Activated CD4-positive, alpha-beta T cell treated with anti-CD3 and anti-CD28 coated beads for 24 hours (primary cell): ENCODE results near the gene TTC23L.
A peak's percentile ranks its signal among the peaks of the same experiment; 100 is the strongest.
"Not testable (repeated sequence)": the region's sequence is repeated elsewhere in the genome, so short reads cannot be mapped to it uniquely, and the experiment has no call there.

Experiments used
- DNase-seq, 2 donors: peaks; one replicate each; pipeline ENCODE4 v3.0.0-alpha.2; 2020; ENCODE audit warnings: low read depth in 2 of 2

The TTC23L gene, protein sequence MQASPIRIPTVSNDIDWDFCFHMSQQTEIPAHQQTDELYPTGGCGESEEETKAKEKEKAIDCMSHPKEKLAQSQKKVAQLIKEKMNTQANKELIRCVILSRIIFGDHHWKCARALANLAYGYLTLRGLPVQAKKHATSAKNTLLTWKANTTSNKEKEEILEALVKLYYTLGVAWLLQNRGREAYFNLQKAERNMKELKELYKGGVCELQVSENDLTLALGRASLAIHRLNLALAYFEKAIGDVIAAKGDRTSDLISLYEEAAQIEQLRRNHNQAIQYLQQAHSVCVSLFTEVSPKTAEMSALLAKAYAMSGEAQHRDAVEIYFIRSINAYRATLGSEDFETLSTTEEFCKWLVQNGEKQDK

DNA sequence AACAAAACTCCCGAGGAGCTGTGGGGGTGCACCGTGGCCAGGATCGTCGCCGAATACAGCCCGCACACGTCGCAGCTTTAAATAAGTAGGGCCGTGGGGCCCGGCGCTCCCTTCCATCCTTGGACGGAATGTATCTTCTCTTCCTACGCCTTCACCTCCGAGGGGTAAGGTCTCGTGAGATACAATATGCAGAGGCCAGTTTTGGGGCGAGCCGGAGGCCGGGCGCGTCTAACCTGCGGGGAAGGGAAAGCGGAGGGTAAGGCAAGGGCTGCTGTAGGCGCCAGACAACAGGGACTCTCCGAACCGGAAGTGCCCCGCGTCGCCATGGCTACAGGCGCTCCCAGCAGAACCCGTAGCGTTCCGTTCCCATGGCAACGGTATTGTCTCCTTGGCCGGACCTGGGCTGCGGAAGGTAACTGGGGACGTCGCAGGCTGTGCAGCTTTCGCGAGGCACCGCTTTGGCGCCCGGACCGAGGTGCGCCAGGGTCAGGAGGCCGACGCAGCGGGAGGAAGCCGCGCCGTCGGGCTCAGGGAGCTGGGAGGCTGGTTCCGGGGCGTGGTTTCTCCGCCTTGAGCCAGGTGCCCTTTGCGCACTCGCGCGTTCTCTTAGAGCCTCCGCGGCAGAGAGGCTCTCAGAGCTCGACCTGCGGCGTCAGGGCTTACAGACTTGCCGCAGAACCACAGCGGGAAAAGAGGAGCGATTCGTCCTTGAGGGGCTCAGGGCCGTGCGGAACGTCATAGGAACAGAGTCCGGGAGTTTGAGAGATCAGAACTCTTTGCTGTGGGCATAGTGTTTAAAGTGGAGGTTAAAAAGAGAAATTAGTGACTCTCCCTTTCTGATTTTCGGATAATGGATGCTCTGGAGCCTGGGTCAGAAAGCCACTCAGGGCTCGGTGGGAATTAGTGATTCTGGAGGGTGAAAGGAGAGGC, at the start of gene TTC23L:
TTC23L (plus strand) TSS at position 380 of the 930 bp plus-strand sequence. CDS start 1,508 bp downstream, outside the sequence.
- DNase-seq = peak; percentile 77 to 80

DNA sequence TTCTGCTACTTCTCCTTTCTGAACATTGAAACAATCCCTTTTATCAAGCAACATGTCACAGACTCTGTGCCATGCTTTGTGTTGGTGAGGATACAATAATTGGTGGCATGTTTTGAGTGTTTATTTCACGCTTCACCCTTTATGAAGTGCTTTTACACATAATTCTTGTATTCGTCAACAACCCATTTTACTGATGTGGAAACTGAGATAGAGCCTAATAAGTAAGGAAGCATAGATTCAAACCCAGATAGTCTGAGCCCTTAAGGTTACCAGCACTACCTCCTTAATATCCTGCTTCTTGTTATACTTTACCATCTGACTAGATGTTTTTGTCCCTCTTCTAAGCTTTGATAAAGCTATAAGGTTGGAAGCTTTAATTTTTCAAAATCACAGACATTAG, 49.3 kb upstream of the TTC23L start:
- no peak for DNase-seq

DNA sequence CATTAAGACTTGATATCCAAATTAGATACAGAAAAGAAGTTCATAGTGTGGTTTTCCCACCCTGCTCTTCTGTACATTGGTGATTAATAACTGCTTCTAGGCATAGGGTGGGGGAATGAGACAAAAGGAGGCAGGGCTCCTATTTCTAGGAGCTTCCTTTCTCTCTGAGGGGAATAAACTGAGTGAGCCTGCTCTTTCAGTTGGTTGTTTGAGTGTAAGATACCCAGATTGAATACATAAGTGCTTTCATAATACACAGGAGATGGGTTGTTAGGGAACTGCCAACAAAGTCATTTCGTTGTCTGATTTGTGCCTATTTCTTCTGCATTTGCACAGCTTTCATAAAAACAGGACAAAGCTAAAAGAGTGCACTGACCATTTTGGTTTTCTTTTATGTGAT, 48.9 kb upstream of the TTC23L start:
- DNase-seq = no peak

DNA sequence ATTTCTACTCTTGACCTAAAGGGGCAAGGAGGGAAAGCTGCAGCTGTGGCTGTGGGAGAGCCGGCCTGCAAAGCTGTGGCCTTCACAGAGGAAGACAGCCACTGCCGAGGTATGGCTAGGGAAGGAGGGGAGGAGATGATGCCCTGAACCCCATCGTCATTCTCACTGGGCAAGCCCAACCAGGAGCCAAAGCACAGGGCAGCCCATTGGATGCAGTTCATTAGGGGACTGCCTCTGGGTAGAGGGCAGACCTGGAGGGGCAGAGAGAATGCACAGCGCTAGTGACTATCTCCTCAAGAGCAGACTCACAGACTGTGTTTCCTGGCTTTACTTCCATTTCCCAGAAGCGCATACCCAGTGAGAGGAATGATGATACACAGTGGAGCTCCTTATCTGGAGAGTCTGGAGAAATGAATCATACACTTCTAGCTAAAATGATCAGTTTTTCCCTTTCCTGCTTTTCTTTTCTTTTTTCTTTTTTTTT, 47.2 kb upstream of the TTC23L start:
- no peak for DNase-seq

DNA sequence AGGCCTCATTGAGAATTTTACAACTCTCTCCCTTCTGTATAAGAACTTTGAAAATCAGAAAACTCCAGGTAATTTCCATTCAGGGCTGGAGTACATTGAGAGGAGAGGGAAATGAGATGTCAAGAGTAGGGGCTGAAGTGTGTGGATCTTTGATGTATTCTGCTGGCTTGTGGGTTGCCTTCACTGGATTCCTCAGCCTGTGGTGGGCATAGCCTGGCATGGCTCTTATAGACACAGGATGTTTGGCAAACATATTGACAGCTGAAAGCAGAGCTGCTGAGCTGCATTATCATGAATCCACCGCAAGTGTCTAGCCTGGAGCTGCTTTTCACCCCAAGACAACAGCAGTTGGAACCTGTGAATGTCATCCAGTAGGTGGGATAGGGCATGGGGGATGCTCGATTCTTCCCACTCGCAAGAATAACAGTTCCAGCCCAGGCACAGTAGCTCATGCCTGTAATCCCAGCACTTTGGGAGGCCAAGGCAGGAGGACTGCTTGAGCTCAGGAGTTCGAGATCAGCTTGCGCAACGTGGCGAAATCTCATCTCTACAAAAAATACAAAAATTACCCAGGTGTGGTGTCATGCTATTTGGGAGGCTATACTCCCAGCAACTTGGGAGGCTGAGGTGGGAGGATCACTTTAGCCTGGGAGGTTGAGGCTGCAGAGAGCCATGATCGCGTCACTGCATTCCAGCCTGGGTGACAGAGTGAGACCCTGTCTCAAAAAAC, 36.0 kb upstream of the TTC23L start:
- no peak for DNase-seq

DNA sequence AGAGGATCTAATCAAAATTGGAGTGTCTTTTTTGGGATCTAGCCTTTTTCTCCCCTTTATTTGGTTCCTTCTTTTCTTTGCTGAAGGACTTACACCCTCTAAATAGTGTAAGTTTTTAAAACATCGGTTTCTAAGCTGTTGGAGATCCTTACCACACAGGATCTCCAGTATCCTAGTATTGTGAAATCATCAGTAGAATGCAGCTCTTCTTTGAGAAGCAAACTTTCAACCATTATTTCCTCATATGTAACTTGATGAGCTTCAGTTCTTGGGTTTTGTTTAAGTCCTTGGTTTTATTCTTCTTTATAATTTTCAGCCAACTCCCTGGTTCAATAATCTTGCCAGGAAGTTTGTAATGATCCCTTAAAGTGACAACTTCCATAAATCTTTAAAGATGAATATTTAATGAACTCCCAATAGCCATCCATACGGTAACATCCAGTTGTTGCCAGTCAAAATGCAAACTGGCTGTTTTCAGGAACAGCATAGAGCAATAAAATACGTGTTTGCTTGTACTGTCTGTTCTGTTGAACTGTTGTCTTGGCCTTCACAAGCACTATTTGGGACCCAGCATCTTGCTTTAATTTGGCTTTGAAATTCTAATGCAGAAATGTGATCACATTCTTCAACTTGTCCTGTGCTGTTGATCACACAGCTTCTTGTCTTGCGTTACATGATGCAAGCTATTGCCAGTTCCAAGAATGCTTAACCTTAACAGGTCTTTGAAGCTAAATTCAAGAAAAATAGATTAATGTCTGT, 34.8 kb upstream of the TTC23L start:
- no peak for DNase-seq

DNA sequence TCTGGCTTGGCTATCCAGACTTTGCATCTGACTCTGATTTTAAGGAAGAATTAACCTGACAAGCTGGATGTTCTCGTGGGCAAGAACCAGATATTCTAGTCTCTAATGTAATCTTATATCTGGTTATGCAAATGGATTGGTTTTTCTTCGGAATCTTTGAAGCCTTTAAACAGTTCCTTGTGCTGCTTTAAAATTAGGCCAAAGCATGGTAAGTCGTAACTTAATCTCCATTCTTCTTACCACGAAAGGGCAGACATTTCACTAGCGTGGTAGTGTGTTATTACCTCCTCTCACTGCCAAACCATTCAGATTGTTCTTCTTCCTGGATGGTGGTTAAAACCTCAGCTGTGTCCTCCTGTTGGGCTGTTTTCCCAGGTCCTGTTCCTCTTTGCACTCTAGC, 34.1 kb upstream of the TTC23L start:
- no peak for DNase-seq

DNA sequence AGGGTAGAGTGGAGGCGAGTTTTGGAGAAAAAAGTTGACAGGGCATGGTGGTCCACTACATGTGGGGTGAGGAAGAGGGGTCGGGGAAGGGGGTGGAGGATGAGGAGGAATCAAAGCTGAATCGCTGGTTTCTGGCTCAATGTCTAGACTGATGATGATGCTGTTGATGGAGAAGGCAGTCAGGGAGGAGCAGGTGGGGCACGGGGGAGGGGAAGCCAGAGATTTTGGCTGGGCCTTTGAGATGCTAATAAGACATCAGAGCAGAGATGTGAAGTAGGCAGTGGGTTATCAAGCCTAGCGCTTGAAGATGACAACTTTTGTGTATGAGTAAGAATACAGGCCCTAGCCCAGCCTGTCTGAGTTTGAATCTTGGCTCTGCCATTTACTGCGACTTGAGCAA, 32.4 kb upstream of the TTC23L start:
- DNase-seq = no peak

DNA sequence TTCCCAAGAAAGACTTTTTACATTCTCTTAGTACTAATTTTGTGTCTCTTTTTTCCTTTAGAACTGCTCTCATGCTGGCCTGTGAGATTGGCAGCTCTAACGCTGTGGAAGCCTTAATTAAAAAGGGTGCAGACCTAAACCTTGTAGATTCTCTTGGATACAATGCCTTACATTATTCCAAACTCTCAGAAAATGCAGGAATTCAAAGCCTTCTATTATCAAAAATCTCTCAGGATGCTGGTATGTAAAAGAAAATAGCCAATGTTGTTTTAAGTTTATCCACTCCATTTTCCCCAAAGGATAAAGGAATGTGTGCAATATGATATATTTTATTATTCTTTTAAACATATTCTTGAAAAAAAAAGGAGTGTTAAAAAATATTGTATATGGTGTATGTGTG, 27.3 kb upstream of the TTC23L start:
- DNase-seq = no peak

DNA sequence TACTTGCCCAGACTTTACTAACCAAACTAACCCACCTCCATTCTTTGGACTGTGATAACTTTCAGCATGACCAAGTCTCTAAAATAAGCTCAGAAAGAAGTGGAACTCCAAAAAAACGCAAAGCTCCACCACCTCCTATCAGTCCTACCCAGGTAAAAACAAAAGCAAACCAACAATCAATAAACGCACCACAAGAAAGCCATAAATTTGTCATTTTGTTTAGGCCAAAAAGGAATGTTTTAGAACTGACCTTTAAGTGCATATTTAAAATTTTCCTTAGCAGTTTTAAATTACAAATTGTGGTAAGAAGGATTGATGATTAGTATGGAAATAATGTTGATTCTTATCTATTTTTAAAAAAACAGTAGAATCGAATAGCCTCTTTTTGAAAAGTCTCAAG, 25.5 kb upstream of the TTC23L start:
- DNase-seq = no peak

DNA sequence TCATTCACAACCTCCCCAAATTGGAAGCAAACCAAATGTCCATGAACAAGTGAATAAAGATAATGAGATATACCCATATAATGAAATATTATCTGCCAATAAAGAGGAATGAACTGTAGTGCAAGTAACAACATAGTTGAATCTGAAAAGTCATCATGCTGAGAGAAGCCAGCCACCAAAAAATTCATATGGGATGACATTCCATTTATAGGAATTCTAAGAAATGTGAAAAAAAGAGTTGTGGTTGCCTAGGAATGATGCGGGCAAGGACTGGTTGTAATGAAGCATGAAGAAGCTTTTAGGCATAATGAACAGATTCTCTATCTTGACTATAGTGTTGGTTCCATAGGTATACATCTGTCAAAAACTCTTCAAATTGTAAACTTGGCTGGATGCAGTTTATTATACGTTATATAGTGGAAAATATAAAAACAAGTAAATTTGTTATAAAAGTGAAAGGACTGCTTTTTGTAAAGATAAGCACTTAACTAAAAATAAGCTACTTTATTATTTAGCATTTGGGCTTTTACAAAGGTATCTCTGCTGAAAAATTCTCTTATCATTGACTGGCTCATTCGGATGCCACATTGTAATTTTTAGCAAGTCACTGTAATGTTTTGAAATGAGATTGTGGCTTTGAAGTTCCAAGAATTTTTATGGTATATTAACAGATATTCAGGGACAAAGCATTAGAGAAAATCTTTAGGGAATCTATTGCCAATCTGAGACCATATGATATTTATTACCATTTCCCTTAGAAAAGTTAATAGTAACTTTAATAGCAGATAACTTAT, 21.2 kb upstream of the TTC23L start:
- DNase-seq = no peak

DNA sequence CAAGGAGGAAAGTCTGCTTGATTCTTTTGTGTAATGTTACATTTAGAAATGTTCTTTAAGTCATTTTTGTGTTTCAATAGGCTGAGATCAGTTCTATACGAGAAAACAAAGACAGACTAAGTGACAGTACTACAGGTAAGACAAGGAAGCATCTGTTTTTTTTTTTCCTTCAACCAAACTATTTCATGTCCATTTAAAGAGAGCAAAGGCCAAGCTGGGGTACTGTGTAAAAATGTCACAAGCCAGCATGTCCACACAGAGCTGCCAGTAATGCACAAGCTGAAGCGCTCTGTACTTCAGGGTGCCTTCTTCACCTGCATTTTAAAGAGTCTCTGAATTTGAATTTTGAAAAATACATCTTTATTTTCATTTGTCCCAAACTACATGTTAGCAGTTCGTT, 20.2 kb upstream of the TTC23L start:
- DNase-seq = no peak

DNA sequence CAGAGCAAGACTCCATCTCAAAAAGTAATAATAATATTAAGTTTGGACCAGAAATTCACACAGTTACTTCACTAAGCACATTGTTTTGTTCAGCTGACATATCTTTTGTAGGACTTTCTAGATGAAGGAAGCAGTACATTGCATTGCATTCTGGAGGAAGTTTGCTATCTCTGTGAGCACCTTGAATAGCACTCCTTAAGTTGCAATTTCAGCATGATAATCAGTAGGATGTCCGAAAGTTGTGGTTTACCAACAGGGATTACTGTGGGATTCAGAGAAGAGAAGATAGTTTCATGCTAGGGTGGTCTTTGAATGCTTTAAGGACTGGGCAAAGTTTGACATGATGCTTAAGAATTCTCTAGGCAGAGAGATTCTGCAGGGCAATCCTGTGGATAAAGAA, 18.4 kb upstream of the TTC23L start:
- DNase-seq = no peak

DNA sequence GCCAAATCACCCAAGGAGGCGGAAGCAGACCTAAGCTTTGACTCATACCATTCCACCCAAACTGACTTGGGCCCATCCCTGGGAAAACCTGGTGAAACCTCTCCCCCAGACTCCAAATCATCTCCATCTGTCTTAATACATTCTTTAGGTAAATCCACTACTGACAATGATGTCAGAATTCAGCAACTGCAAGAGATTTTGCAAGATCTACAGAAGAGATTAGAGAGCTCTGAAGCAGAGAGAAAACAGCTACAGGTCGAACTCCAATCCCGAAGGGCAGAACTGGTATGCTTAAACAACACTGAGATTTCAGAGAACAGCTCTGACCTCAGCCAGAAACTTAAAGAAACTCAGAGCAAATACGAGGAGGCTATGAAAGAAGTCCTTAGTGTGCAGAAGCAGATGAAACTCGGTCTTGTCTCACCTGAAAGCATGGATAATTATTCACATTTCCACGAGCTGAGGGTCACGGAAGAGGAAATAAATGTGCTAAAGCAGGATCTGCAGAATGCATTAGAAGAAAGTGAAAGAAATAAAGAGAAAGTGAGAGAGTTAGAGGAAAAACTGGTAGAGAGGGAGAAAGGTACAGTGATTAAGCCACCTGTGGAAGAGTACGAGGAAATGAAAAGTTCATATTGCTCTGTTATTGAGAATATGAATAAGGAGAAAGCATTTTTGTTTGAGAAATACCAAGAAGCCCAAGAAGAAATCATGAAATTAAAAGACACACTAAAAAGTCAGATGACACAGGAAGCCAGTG, 15.8 kb upstream of the TTC23L start:
- DNase-seq = no peak

DNA sequence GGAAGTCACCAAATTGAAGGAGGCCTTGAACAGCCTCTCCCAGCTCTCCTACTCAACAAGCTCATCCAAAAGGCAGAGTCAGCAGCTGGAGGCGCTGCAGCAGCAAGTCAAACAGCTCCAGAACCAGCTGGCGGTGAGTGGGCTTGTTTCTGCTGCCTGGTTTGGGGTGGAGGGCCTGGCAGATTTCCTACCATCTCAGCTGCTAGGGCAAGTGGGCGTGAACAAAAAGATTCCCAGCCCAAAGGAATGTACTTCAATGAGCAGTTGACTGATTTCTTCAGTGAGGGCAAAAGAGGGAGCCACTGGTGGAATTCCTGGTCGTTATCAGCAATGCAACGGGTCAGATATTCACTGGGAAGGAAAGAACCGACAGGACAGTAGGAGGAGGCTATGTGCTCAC, 12.6 kb upstream of the TTC23L start:
- DNase-seq = no peak

DNA sequence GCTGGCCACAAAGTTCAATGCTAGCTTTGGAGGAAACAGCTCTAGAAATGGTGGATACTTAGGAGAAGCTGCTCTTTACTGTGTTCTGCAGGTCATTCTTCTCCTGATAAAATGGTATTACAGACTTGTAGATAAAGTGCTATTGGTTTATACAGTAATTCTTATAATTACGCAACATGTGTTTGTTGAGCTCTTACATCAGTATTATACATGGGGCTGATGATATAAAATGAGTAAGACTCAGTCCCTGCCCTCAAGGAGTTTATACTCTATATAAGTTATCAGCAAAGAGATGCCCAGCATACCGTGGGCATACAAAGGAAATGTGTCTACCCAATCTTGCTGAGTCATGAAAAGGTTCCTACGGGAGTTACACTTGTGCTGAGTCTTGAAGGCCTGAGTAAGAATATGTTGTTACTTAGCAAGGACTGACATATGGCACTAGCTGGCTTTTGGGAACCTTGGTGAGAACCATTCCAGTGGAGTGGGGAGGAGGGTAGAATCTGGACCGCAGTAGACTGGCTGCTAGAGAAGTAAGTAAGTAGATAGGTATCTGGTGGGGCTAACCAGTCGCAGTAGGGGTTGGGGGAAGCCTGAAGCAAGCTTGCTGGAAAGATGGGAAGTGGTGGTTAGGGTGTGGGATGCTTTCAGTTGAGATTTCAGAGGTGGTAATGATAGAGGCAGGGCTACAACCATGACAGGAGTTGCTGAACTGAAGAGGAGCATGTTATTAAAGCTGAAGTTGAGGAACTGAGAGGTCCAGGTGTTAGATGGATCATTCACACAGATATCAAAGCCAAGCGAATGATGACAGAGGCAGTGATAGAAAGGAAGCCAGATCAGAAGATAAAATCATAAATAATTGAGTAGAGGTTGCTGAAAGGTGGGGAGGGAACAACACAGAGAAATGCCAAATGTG, 11.1 kb upstream of the TTC23L start:
- no peak for DNase-seq

DNA sequence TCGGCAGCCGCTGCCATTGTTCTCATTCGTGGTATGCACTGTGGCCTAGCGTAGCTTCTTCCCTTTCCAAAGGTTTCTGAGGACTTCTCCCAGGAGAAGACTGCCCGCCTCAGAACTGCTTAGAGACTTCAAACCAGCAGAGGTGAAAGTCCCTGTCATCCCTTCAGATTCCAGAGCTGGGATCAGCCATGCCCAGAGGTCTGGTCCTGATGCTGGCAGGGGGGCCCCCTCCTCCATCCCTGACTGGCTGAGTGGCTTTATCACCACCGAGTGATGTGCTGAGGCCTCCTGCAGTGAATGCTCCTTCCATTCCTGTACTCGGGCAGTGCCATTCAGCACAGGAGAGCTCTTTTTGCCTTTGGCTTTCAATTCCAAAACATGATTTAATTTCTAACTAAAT, 8.1 kb upstream of the TTC23L start:
- DNase-seq = not testable (repeated sequence)

DNA sequence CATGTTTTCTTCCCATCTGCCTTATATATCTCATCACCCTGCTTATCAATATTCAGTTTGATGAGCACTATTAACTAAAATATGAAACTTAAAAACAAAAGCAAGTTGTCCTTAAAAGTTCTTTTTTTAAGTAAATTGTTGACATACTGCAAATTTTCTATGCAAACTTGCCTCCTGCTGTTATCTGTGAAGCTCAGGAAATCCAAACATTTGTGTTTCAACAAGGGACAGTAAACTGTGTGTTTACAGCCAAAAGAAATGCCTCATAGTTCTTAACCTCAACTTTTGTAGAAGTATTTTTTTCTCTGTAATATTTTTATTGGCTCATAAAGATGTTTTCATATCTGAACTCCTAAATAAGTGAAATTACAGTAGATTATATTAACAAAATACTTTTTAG, 7.7 kb upstream of the TTC23L start:
- DNase-seq = no peak

DNA sequence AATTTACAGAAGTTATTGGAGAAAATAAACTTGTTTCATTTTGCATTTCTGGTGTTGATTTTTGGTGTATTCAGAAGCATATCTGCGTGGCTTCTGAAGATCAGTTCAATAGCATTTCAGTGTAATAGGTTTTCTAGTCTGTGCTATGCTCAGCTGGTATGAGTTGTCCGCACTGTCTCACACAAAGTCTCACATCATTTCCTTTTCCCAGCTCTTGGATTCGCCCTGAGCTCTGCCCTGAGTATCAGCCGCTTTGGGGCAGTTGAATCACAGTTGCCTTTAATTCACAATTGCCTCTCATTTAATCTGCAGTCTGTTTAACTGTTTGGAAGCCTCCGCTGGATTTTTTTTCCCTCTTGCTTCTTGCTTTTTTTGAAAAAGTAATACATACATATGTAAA, 6.4 kb upstream of the TTC23L start:
- no peak for DNase-seq
